Regular cardiac myocyte (primary cell): ENCODE results near the gene MAEL. TPM values are rescaled to one million over a fixed set of nuclear protein-coding genes. Genes with fewer than 3 reads are reported as not detected.

Experiments
- total RNA-seq: library from RNA; depleted of rRNA; stranded (reverse); fragments of >200 nt; gene quantifications from 2 replicates; pipeline ENCODE4 v1.2.3, GENCODE V29; 2014

The MAEL gene
- not detected in 2 replicates for total RNA-seq

DNA sequence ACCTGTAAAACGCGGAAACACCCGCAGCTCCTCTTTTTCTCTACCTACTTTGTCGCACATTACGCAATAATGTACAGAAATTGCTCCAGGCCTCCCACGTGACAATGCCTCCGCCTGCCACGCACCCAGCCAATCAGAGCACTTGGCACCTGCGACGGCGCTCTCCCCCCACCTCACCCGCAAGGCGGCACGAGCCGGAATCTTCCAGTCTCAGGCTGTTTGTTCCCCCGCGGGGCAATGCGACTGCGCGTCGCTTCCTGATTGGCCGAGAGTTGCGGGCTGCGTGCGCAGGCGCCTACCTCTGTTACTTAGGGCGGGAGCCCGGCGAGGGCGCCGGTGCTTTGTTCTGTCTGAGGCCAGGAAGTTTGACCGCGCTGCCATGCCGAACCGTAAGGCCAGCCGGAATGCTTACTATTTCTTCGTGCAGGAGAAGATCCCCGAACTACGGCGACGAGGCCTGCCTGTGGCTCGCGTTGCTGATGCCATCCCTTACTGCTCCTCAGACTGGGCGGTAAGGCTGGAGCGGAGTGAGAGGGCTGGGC lies at the start of gene MAEL:
TSS of gene MAEL (plus strand) at position 307 of the 542 bp plus-strand sequence. CDS start at position 380, 73 bp downstream.

DNA sequence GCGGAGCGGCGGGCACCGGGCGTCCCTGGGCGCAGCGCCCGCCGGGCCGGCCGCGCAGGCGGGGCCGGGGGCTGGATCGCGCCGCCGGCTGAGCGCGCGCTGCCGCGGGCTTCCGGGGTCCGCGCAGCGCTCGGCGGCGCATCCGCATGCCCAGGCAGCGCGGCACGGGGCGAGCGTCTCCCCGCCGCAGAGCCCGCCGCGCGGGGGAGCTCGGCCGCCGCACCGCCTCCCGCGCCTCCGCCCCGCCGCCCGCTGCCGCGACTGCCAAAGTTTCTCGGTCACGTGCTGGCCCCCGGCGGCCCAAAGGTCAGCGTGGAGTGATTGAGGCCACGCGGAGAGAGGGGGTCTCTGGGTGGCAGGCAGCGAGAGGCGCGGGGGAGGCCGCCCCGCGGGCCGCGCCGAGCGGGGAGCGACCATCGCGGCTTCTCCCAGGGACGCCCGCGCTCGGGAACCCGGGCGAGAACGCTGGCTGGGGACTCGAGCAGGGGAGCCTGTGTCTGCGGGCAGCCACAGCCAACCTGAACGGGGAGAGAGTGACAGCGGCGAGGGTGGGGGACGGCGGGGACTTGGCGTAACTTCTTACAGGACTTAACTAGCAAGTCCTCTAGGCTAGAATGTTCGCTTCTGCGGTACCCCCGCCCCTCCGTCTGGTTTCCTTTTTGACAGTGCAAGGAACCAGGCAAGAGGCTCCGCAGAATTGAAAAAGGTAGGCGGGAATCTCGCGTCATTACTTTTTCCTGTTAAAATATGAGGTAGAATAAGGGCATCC lies 13.5 kb upstream of the MAEL start, which contains the start of gene ILDR2:
TSS of gene ILDR2 (minus strand) at position 180 of the 769 bp plus-strand sequence. CDS start 272 bp downstream, outside the sequence.

Other genes with a start within 250 kb of the MAEL start
- gene POGK, start 149.8 kb upstream of the MAEL start, total RNA-seq: 20.0 and 24.0 TPM in 2 replicates
- gene TADA1, start 113.0 kb upstream of the MAEL start, total RNA-seq: 11.8 and 12.5 TPM in 2 replicates
- gene ILDR2, start 13.7 kb upstream of the MAEL start, total RNA-seq: under 0.01 TPM in 2 replicates
- not detected in 2 replicates for gene GPA33, start 101.1 kb downstream of the MAEL start, total RNA-seq
- gene STYXL2, start 104.8 kb downstream of the MAEL start, total RNA-seq: not detected in 2 replicates
- gene POU2F1, start 231.6 kb downstream of the MAEL start, total RNA-seq: 1.9 and 4.5 TPM in 2 replicates